Hepatocyte (in vitro differentiated cells): ENCODE data around the gene SLX9. TPM values are rescaled to one million over a fixed set of nuclear protein-coding genes. Genes with fewer than 3 reads are reported as not detected.

Source experiments
- DNase-seq: peaks from one replicate; pipeline ENCODE4 v3.0.0-alpha.2; 2016; ENCODE audit warnings: low spot score
- H2AFZ ChIP-seq: fragments of 200-600 bp; sonication (generic); 2 replicates; pipeline ENCODE4 v1.6.0; 2016; ENCODE audit warnings: antibody characterized with exemption, mild to moderate bottlenecking
- H3K27ac ChIP-seq: fragments of 200-600 bp; sonication (generic); 2 replicates; pipeline ENCODE4 v1.5.1; 2016; ENCODE audit warnings: mild to moderate bottlenecking
- H3K27me3 ChIP-seq: fragments of 200-600 bp; sonication (generic); 2 replicates; pipeline ENCODE4 v1.6.1; 2016
- H3K36me3 ChIP-seq: fragments of 200-600 bp; sonication (generic); replicated peaks from 2 replicates; pipeline ENCODE4 v1.5.1; 2016; ENCODE audit warnings: low read depth; ENCODE audit not compliant: insufficient read depth
- H3K4me1 ChIP-seq: fragments of 200-600 bp; sonication (generic); 2 replicates; pipeline ENCODE4 v1.5.1; 2016; ENCODE audit warnings: mild to moderate bottlenecking, moderate library complexity; ENCODE audit not compliant: insufficient read depth
- H3K4me2 ChIP-seq: fragments of 200-600 bp; sonication (generic); 2 replicates; pipeline ENCODE4 v1.6.0; 2016
- H3K4me3 ChIP-seq: fragments of 200-600 bp; sonication (generic); 2 replicates; pipeline ENCODE4 v1.5.1; 2016; ENCODE audit warnings: mild to moderate bottlenecking
- H3K79me2 ChIP-seq: fragments of 200-600 bp; sonication (generic); 2 replicates; pipeline ENCODE4 v1.6.0; 2017; ENCODE audit warnings: mild to moderate bottlenecking
- H3K9me2 ChIP-seq: fragments of 200-600 bp; sonication (generic); replicated peaks from 2 replicates; pipeline ENCODE4 v1.6.0; 2017; ENCODE audit warnings: mild to moderate bottlenecking; ENCODE audit not compliant: insufficient read depth
- H3K9me3 ChIP-seq: fragments of 200-600 bp; sonication (generic); 2 replicates; pipeline ENCODE4 v1.5.1; 2016; ENCODE audit warnings: low read depth, mild to moderate bottlenecking
- H4K20me1 ChIP-seq: fragments of 200-600 bp; sonication (generic); 2 replicates; pipeline ENCODE4 v1.6.0; 2016; ENCODE audit warnings: mild to moderate bottlenecking; ENCODE audit not compliant: insufficient read depth, poor library complexity, severe bottlenecking
- EZH2 ChIP-seq: fragments of 200-600 bp; sonication (generic); IDR thresholded peaks from 2 replicates; pipeline ENCODE4 v1.6.1; 2016; ENCODE audit warnings: antibody characterized with exemption, mild to moderate bottlenecking, borderline replicate concordance
- EZH2phosphoT487 ChIP-seq: fragments of 200-600 bp; sonication (generic); IDR thresholded peaks from one replicate; pipeline ENCODE4 v1.6.1; 2018; ENCODE audit warnings: antibody characterized with exemption, mild to moderate bottlenecking, low read depth, moderate library complexity; ENCODE audit not compliant: unreplicated experiment, severe bottlenecking
- WGBS: methylation state at CpG from one replicate; pipeline ENCODE4 v1.1.6; 2016; ENCODE audit warnings: low lambda C conversion rate; ENCODE audit errors: missing lambda C conversion rate; 5-methylcytosine and 5-hydroxymethylcytosine counted together
- polyA plus RNA-seq: library from polyadenylated mRNA; unstranded; fragments of >200 nt; fragmentation: Nextera tagmentation; extraction: Ambion mirVana; gene quantifications from 2 replicates; pipeline ENCODE4 v1.2.1, GENCODE V29; 2016
- total RNA-seq: library from RNA; depleted of rRNA; stranded (reverse); fragments of >200 nt; gene quantifications from 2 replicates; pipeline ENCODE4 v1.2.3, GENCODE V29; 2014
- TF ChIP-seq, protein P1 (sequence below): fragments of 200-600 bp; sonication (generic); IDR thresholded peaks from 2 replicates; pipeline ENCODE4 v1.5.1; 2016; ENCODE audit warnings: antibody characterized with exemption, mild to moderate bottlenecking; ENCODE audit not compliant: poor library complexity

SLX9 gene
- total and polyA plus RNA-seq, 2 experiments from 2014 or later, result 16.3 to 33.2 TPM

DNA sequence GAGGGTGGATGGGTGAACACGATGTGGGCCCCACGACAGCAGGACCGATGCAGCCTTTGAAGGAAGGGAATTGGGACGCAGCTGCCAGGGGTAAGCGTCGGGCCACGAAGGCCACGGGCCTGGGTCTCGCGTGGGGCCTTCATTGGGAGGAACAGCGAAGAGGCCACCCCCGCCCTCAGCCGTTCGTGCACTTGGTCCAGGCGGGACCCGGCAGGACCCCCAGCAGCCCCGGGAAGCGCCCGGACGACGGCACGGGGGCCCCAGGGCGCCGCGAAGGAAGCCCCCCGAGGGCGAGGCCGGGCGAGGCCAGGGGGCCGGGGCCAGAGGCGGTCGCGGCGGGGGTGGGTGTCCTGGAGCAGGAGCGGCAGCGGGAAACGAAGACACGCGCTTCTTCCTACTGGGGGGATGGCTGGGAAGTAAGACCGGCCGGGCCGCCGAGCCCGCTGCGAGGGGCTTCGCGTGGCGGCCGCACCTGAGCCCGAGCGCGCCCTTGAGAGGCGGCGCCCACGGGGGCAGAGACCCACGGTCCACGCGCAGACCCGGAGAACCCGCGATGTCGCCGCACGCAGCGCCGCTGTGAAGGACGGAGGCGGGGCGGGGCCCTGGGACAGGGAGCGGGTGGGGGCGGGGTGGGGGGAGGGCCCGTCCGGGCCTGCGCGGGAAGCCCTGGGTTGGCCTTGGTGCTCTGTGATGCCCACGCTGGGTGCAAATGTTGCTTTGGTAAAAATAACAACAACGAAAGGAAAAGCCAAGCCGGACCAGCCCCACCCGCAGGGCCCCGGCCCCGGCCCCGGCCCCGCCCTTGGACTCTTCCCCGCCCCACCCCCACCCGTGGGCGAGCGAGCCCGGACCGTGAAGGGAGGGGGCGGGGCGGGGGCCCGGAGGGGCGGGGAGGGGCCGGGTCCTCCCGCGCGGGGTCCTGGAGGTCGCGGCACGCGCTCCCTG is 78.6 kb downstream of the SLX9 start:
- H3K79me2 ChIP-seq, result no peaks in the 10 kb centered on the region
- TF ChIP-seq EZH2phosphoT487 (no peak), EZH2 (no peak)
- TF ChIP-seq, protein P1, sequence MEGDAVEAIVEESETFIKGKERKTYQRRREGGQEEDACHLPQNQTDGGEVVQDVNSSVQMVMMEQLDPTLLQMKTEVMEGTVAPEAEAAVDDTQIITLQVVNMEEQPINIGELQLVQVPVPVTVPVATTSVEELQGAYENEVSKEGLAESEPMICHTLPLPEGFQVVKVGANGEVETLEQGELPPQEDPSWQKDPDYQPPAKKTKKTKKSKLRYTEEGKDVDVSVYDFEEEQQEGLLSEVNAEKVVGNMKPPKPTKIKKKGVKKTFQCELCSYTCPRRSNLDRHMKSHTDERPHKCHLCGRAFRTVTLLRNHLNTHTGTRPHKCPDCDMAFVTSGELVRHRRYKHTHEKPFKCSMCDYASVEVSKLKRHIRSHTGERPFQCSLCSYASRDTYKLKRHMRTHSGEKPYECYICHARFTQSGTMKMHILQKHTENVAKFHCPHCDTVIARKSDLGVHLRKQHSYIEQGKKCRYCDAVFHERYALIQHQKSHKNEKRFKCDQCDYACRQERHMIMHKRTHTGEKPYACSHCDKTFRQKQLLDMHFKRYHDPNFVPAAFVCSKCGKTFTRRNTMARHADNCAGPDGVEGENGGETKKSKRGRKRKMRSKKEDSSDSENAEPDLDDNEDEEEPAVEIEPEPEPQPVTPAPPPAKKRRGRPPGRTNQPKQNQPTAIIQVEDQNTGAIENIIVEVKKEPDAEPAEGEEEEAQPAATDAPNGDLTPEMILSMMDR, result no peak
- H3K9me2 ChIP-seq, result no peaks in the 10 kb centered on the region
- peak; percentile 56 for DNase-seq
- no peaks in the 10 kb centered on the region for H3K36me3 ChIP-seq
- peaks cover 20% of the 10 kb centered on the region for H3K4me1 ChIP-seq
- WGBS, result 30% methylated on average over 24 of the region's 101 CpGs
- H3K4me3 ChIP-seq, result peak overlapping the region; percentile 23
- no peak overlapping the region for H3K27ac ChIP-seq
- H3K9me3 ChIP-seq, result no peaks in the 10 kb centered on the region
- peak overlapping the region; percentile 71 for H2AFZ ChIP-seq
- peak overlapping the region; percentile 93 for H3K4me2 ChIP-seq
- H4K20me1 ChIP-seq, result no peaks in the 10 kb centered on the region
- H3K27me3 ChIP-seq, result no peaks in the 10 kb centered on the region

- H3K27ac ChIP-seq, result no peak overlapping the region
- H2AFZ ChIP-seq, result no peak overlapping the region
- H3K79me2 ChIP-seq, result no peaks in the 10 kb centered on the region
- peak overlapping the region; percentile 93 for H3K4me2 ChIP-seq
- no peaks in the 10 kb centered on the region for H3K27me3 ChIP-seq
- WGBS, result 66% methylated on average over 37 of the region's 60 CpGs
- H3K4me1 ChIP-seq, result peaks cover 12% of the 10 kb centered on the region
- TF ChIP-seq, protein P1, result no peak
- TF ChIP-seq EZH2phosphoT487, result no peak
- TF ChIP-seq EZH2, result no peak
- H4K20me1 ChIP-seq, result no peaks in the 10 kb centered on the region
- no peak for DNase-seq
- no peaks in the 10 kb centered on the region for H3K9me3 ChIP-seq
- H3K36me3 ChIP-seq, result no peaks in the 10 kb centered on the region
- H3K4me3 ChIP-seq, result peak overlapping the region; percentile 23
- H3K9me2 ChIP-seq, result no peaks in the 10 kb centered on the region
Measured at GRCh38 chr21:45019076-45019886, 79.5 kb downstream of the SLX9 start.

- H3K27ac ChIP-seq, result no peak overlapping the region
- no peaks in the 10 kb centered on the region for H3K79me2 ChIP-seq
- no peak overlapping the region for H3K4me3 ChIP-seq
- DNase-seq, result no peak
- no peaks in the 10 kb centered on the region for H4K20me1 ChIP-seq
- no peaks in the 10 kb centered on the region for H3K9me2 ChIP-seq
- WGBS, result 88% methylated on average over 19 of the region's 19 CpGs
- H3K27me3 ChIP-seq, result no peaks in the 10 kb centered on the region
- H3K4me1 ChIP-seq, result peaks cover 8% of the 10 kb centered on the region
- TF ChIP-seq EZH2phosphoT487, result no peak
- no peak for TF ChIP-seq EZH2
- TF ChIP-seq, protein P1, result no peak
- no peaks in the 10 kb centered on the region for H3K9me3 ChIP-seq
- H3K4me2 ChIP-seq, result no peak overlapping the region
- no peak overlapping the region for H2AFZ ChIP-seq
- no peaks in the 10 kb centered on the region for H3K36me3 ChIP-seq
Measured at GRCh38 chr21:45019887-45020537, 80.2 kb downstream of the SLX9 start.
